CD4-positive, alpha-beta T cell (primary cell): ENCODE data around the gene C17orf67. TPM values are rescaled to one million over a fixed set of nuclear protein-coding genes. Genes with fewer than 3 reads are reported as not detected.

ENCODE experiments used
- ATAC-seq: fragments of 200-7000 bp; cut with Tn5 transposase; one replicate; pipeline ENCODE4 v1.10.0; 2022; ENCODE audit warnings: mild to moderate bottlenecking; ENCODE audit not compliant: poor library complexity
- CTCF ChIA-PET: fragments of 350-600 bp; sonication (Branson Sonifier 250); formaldehyde crosslinking; loops from one replicate; lab custom pipeline; 2021; ENCODE audit warnings: antibody characterized with exemption, inconsistent platforms; lab: Charles Lee
- POLR2A ChIA-PET: fragments of 350-600 bp; sonication (Branson Sonifier 250); formaldehyde crosslinking; loops from one replicate; lab custom pipeline; 2021; ENCODE audit warnings: antibody characterized with exemption, inconsistent platforms; lab: Charles Lee
- DNase-seq, 14 experiments: peaks; one replicate each; pipeline ENCODE4 v3.0.0-alpha.2; 2013 to 2020; ENCODE audit warnings: mixed read lengths in 2 of 14
- H3K27ac ChIP-seq, 2 donors: one replicate each; pipeline versions ENCODE4 v1.5.1 to v1.7.0; 2013; ENCODE audit warnings: low read length in 2 of 2, low read depth in 1 of 2, mild to moderate bottlenecking in 1 of 2
- H3K27me3 ChIP-seq, 2 experiments: 1 replicate in 1 of 2; 2 replicates in 1 of 2; pipeline versions ENCODE4 v1.6.1 to v1.7.0; 2013; ENCODE audit warnings: low read length in 2 of 2, control low read depth in 1 of 2, mild to moderate bottlenecking in 1 of 2, moderate library complexity in 1 of 2; ENCODE audit not compliant: insufficient read depth in 2 of 2, control insufficient read depth in 1 of 2
- H3K36me3 ChIP-seq: one replicate; pipeline ENCODE4 v1.6.1; 2013; ENCODE audit warnings: low read length, control low read depth; ENCODE audit not compliant: insufficient read depth
- H3K4me1 ChIP-seq: one replicate; pipeline ENCODE4 v1.6.1; 2013; ENCODE audit warnings: low read length, control low read depth; ENCODE audit not compliant: insufficient read depth
- H3K4me3 ChIP-seq: one replicate; pipeline ENCODE4 v1.5.1; 2013; ENCODE audit warnings: mild to moderate bottlenecking, low read length, moderate library complexity
- H3K9me3 ChIP-seq, 2 experiments: 1 replicate in 1 of 2; 2 replicates in 1 of 2; pipeline versions ENCODE4 v1.6.1 to v1.7.0; 2013; ENCODE audit warnings: low read length in 2 of 2, mild to moderate bottlenecking in 2 of 2, control low read depth in 1 of 2, moderate library complexity in 1 of 2; ENCODE audit not compliant: control insufficient read depth in 1 of 2, insufficient read depth in 1 of 2
- H3K27ac Mint-ChIP-seq: one replicate; pipeline ENCODE4 v1.8.0; 2020; ENCODE audit warnings: mixed read lengths
- H3K27me3 Mint-ChIP-seq: one replicate; pipeline ENCODE4 v1.8.0; 2021; ENCODE audit warnings: mixed read lengths
- H3K36me3 Mint-ChIP-seq: one replicate; pipeline ENCODE4 v1.8.0; 2021; ENCODE audit warnings: low read depth, mixed read lengths
- H3K4me1 Mint-ChIP-seq: one replicate; pipeline ENCODE4 v1.8.0; 2021; ENCODE audit warnings: low read depth, mixed read lengths
- H3K4me3 Mint-ChIP-seq: one replicate; pipeline ENCODE4 v1.8.0; 2020; ENCODE audit warnings: mild to moderate bottlenecking, mixed read lengths
- H3K9me3 Mint-ChIP-seq: one replicate; pipeline ENCODE4 v1.8.0; 2020; ENCODE audit warnings: mixed read lengths
- CTCF ChIP-seq: fragments of 200-600 bp; IDR thresholded peaks from one replicate; pipeline ENCODE4 v1.8.0; 2022; ENCODE audit warnings: antibody characterized with exemption, mild to moderate bottlenecking
- intact Hi-C, 2 experiments: fragments of 100-400 bp; cut with DNase I in 1 of 2; cut with micrococcal nuclease in 1 of 2; formaldehyde crosslinking; loops; one replicate each; pipeline versions ENCODE4 v1.15.1 to v1.9.0; 2023 to 2025; cut with DNase I, micrococcal nuclease
- total RNA-seq, 174 experiments: library from RNA in 2 of 174; stranded (reverse) in 2 of 174; gene quantifications; one replicate each; pipeline ENCODE4 v1.2.3 and lab custom pipeline; 2021 to 2026

Gene C17orf67
- total RNA-seq, 2 experiments from 2014 or later, result 4.3 to 4.8 TPM

GRCh38 chr17:56771975-56772374, 61.7 kb downstream of the C17orf67 start:
- Histone ChIP-seq H3K27me3 (no peaks in the 10 kb centered on the region), H3K36me3 (no peaks in the 10 kb centered on the region), H3K9me3 (no peaks in the 10 kb centered on the region), H3K4me1 (no peaks in the 10 kb centered on the region), H3K27ac (no peak overlapping the region), H3K4me3 (no peak overlapping the region)
- no peak for ATAC-seq
- Mint-ChIP-seq H3K4me3 (no peak overlapping the region), H3K4me1 (no peaks in the 10 kb centered on the region), H3K36me3 (no peaks in the 10 kb centered on the region), H3K27me3 (no peaks in the 10 kb centered on the region), H3K9me3 (no peaks in the 10 kb centered on the region), H3K27ac (no peak overlapping the region)
- DNase-seq, result no peak
- intact Hi-C loops, result no loop called here
- CTCF ChIA-PET, result interaction anchor here (1.1 kb wide), 1 partner anchor 24 kb away, joined by 3 read pairs; no protein-coding TSS in a partner anchor
- TF ChIP-seq CTCF, result no peak
- POLR2A ChIA-PET, result no interaction called here

DNA sequence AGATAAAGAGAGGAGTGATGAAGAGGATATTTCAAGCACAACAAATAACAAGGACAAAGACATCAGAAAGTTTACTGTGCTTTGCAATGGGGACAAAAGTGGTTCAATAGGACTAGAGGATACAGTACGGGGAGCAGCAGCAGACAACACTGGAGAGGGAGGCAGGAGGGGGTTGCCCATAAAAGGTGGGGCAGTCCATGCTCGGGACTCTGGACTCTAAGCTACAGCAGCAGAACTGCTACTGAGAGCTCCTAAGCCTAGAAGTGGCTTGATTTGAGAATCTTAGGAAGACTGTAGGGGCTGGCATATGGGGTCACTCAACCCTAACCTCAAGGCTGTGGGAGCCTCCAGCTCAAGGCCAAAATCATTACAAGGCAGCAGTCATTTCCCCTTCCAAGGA, 62.2 kb downstream of the C17orf67 start:
- intact Hi-C loops, result no loop called here
- H3K4me1 ChIP-seq, result no peaks in the 10 kb centered on the region
- no peak overlapping the region for H3K4me3 ChIP-seq
- POLR2A ChIA-PET, result no interaction called here
- Mint-ChIP-seq H3K4me1 (no peaks in the 10 kb centered on the region), H3K9me3 (no peaks in the 10 kb centered on the region), H3K27ac (no peak overlapping the region), H3K27me3 (no peaks in the 10 kb centered on the region), H3K36me3 (no peaks in the 10 kb centered on the region), H3K4me3 (no peak overlapping the region)
- H3K9me3 ChIP-seq, result no peaks in the 10 kb centered on the region
- H3K27ac ChIP-seq, result no peak overlapping the region
- H3K27me3 ChIP-seq, result no peaks in the 10 kb centered on the region
- no peaks in the 10 kb centered on the region for H3K36me3 ChIP-seq
- no peak for TF ChIP-seq CTCF
- DNase-seq (no peak), ATAC-seq (no peak)
- CTCF ChIA-PET, result interaction anchor here (1.1 kb wide), 1 partner anchor 24 kb away, joined by 3 read pairs; no protein-coding TSS in a partner anchor

DNA sequence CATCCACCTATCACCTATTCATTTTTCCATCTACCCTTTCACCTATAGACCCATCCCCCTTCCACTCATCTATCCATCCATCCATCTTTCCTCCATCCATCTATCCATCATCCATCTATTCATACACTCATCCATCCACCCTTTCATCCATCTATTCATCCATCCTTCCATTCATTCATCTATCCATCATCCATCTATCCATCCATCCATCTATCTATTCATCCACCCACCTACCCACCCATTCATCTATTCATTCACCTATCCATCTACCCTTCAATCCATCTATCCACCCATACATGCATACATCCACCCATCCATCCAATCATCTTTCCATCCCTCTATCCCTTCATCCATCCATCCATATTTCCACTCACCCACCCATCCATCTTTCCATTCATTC, 63.3 kb downstream of the C17orf67 start:
- no peaks in the 10 kb centered on the region for H3K27me3 ChIP-seq
- Mint-ChIP-seq H3K36me3 (no peaks in the 10 kb centered on the region), H3K9me3 (no peaks in the 10 kb centered on the region), H3K27me3 (no peaks in the 10 kb centered on the region), H3K4me1 (no peaks in the 10 kb centered on the region), H3K4me3 (no peak overlapping the region), H3K27ac (no peak overlapping the region)
- no peak overlapping the region for H3K27ac ChIP-seq
- DNase-seq (no peak), ATAC-seq (no peak)
- intact Hi-C loops, result no loop called here
- H3K4me1 ChIP-seq, result no peaks in the 10 kb centered on the region
- no peaks in the 10 kb centered on the region for H3K9me3 ChIP-seq
- no peaks in the 10 kb centered on the region for H3K36me3 ChIP-seq
- POLR2A ChIA-PET, result no interaction called here
- TF ChIP-seq CTCF, result no peak
- no peak overlapping the region for H3K4me3 ChIP-seq
- CTCF ChIA-PET, result interaction anchor here (1.0 to 1.2 kb wide), 2 partner anchors 10 to 12 kb away, joined by 3 to 5 read pairs; no protein-coding TSS in a partner anchor
